HepG2 (cell line): ENCODE results near the gene RPL36AL. TPM values are rescaled to one million over a fixed set of nuclear protein-coding genes. Genes with fewer than 3 reads are reported as not detected.

Experiments used
- CREM ChIP-seq, 2 experiments: sonication (generic) in 1 of 2; formaldehyde crosslinking in 1 of 2; IDR thresholded peaks; 2 replicates each; pipeline versions ENCODE4 v1.4.0 to v1.6.1; 2016 to 2020; ENCODE audit warnings: antibody characterized with exemption in 1 of 2, mild to moderate bottlenecking in 1 of 2, missing genetic modification reagents in 1 of 2
- DPF2 ChIP-seq: sonication (generic); formaldehyde crosslinking; IDR thresholded peaks from 2 replicates; pipeline ENCODE4 v1.4.0; 2020; ENCODE audit warnings: mild to moderate bottlenecking, low read depth, missing genetic modification reagents, borderline replicate concordance
- EP300 ChIP-seq, 3 experiments: sonication (generic) in 1 of 3; formaldehyde crosslinking in 1 of 3; IDR thresholded peaks; 2 replicates each; pipeline versions ENCODE4 v1.5.1 to v1.6.1; 2011 to 2020; ENCODE audit warnings: low read depth in 2 of 3, low read length in 2 of 3, borderline replicate concordance in 1 of 3, improper control_type of control experiment in 1 of 3, mild to moderate bottlenecking in 1 of 3, missing genetic modification reagents in 1 of 3, moderate library complexity in 1 of 3
- ETV5 ChIP-seq: IDR thresholded peaks from 2 replicates; pipeline ENCODE4 v1.6.1; 2018; ENCODE audit warnings: missing biosample characterization, missing genetic modification reagents, inconsistent platforms, borderline replicate concordance
- HOXA7 ChIP-seq: sonication (generic); formaldehyde crosslinking; IDR thresholded peaks from 2 replicates; pipeline ENCODE4 v1.8.1; 2022; ENCODE audit warnings: mild to moderate bottlenecking, missing genetic modification reagents, moderate library complexity
- KDM3A ChIP-seq: IDR thresholded peaks from 2 replicates; pipeline ENCODE4 v1.6.1; 2018; ENCODE audit warnings: low read depth, missing compliant biosample characterization
- MATR3 ChIP-seq: sonication (generic); formaldehyde crosslinking; IDR thresholded peaks from 2 replicates; pipeline ENCODE4 v1.4.0; 2020; ENCODE audit warnings: missing genetic modification reagents
- MAX ChIP-seq: IDR thresholded peaks from 2 replicates; pipeline ENCODE4 v1.6.1; 2012; ENCODE audit warnings: inconsistent platforms
- MIER3 ChIP-seq: IDR thresholded peaks from 2 replicates; pipeline ENCODE4 v1.6.1; 2016; ENCODE audit warnings: missing compliant biosample characterization, borderline replicate concordance
- NR2C2 ChIP-seq: sonication (generic); formaldehyde crosslinking; IDR thresholded peaks from 2 replicates; pipeline ENCODE4 v1.4.0; 2020; ENCODE audit warnings: missing genetic modification reagents, mild to moderate bottlenecking, moderate library complexity, borderline replicate concordance
- NRL ChIP-seq: sonication (generic); formaldehyde crosslinking; IDR thresholded peaks from 2 replicates; pipeline ENCODE4 v1.5.0; 2020; ENCODE audit warnings: missing genetic modification reagents, mild to moderate bottlenecking, moderate library complexity, borderline replicate concordance
- PATZ1 ChIP-seq: sonication (generic); formaldehyde crosslinking; IDR thresholded peaks from 2 replicates; pipeline ENCODE4 v1.4.0; 2020; ENCODE audit warnings: missing genetic modification reagents
- POGZ ChIP-seq: sonication (generic); formaldehyde crosslinking; IDR thresholded peaks from 2 replicates; pipeline ENCODE4 v1.4.0; 2020; ENCODE audit warnings: mild to moderate bottlenecking, missing genetic modification reagents
- REL ChIP-seq: sonication (generic); formaldehyde crosslinking; conservative IDR thresholded peaks from 2 replicates; pipeline ENCODE4 v1.8.0; 2022; ENCODE audit warnings: mild to moderate bottlenecking, missing genetic modification reagents, moderate library complexity
- RFXANK ChIP-seq: IDR thresholded peaks from 2 replicates; pipeline ENCODE4 v1.6.1; 2016
- RORA ChIP-seq: sonication (generic); formaldehyde crosslinking; IDR thresholded peaks from 2 replicates; pipeline ENCODE4 v1.5.0; 2020; ENCODE audit warnings: mild to moderate bottlenecking, missing genetic modification reagents, moderate library complexity
- SKIL ChIP-seq: sonication (generic); formaldehyde crosslinking; IDR thresholded peaks from 2 replicates; pipeline ENCODE4 v1.8.0; 2022; ENCODE audit warnings: missing genetic modification reagents, mild to moderate bottlenecking, moderate library complexity, borderline replicate concordance
- TEAD3 ChIP-seq: optimal IDR thresholded peaks from 2 replicates; pipeline ENCODE3; 2016; ENCODE audit warnings: borderline replicate concordance
- ZFAT ChIP-seq: sonication (generic); formaldehyde crosslinking; conservative IDR thresholded peaks from 2 replicates; pipeline ENCODE4 v1.8.1; 2023; ENCODE audit warnings: missing genetic modification reagents, inconsistent platforms
- ZKSCAN1 ChIP-seq: fragments of 150-350 bp; IDR thresholded peaks from 2 replicates; pipeline ENCODE4 v1.6.1; 2014; ENCODE audit warnings: low read length
- ZNF282 ChIP-seq: fragments of 450-650 bp; IDR thresholded peaks from 2 replicates; pipeline ENCODE4 v1.6.1; 2018; ENCODE audit not compliant: partially characterized antibody
- ZNF484 ChIP-seq: sonication (generic); formaldehyde crosslinking; IDR thresholded peaks from 2 replicates; pipeline ENCODE4 v1.5.1; 2020; ENCODE audit warnings: mild to moderate bottlenecking, low read depth, missing genetic modification reagents, borderline replicate concordance
- ZNF572 ChIP-seq: sonication (generic); formaldehyde crosslinking; IDR thresholded peaks from 2 replicates; pipeline ENCODE4 v1.5.1; 2020; ENCODE audit warnings: mild to moderate bottlenecking, missing genetic modification reagents
- ZNF660 ChIP-seq: sonication (generic); formaldehyde crosslinking; IDR thresholded peaks from 2 replicates; pipeline ENCODE4 v1.5.1; 2020; ENCODE audit warnings: mild to moderate bottlenecking, low read depth, missing genetic modification reagents, borderline replicate concordance
- ZNF782 ChIP-seq: sonication (generic); formaldehyde crosslinking; IDR thresholded peaks from 2 replicates; pipeline ENCODE4 v1.4.0; 2020; ENCODE audit warnings: missing genetic modification reagents, mild to moderate bottlenecking, borderline replicate concordance
- ZNF850 ChIP-seq: sonication (generic); formaldehyde crosslinking; conservative IDR thresholded peaks from 2 replicates; pipeline ENCODE4 v1.9.0; 2021; ENCODE audit warnings: mild to moderate bottlenecking, missing genetic modification reagents
- polyA plus RNA-seq, 8 experiments: library from polyadenylated mRNA; depleted of rRNA in 3 of 8; stranded (reverse) in 7 of 8; unstranded in 1 of 8; fragments of >200 nt; fragmentation: Illumina TruSeq in 4 of 8; extraction: Trizol in 4 of 8; gene quantifications; 2 replicates each; pipeline versions ENCODE4 v1.2.1 to v1.2.3, GENCODE V29; 2011 to 2016; ENCODE audit warnings: low read depth in 4 of 8, missing spikeins in 1 of 8, mixed read lengths in 1 of 8; ENCODE audit not compliant: insufficient read depth in 1 of 8
- total RNA-seq, 5 experiments: library from RNA; depleted of rRNA; stranded (reverse); fragments of >200 nt; fragmentation: Illumina TruSeq; extraction: Trizol; gene quantifications; 2 replicates each; pipeline ENCODE4 v1.2.3, GENCODE V29; 2016; ENCODE audit warnings: low read depth in 1 of 5

The RPL36AL gene
- total and polyA plus RNA-seq, 2 of the 13 experiments (the other 11 are each of a cell fraction or from before 2014, with no cell fraction given): 90.0 to 294 TPM

- peak; percentile 35 for TF ChIP-seq TEAD3 (CRISPR knock-in tag)
- peak; percentile 95 for TF ChIP-seq CREM (IDR thresholded peaks at IDR 0.05)
- TF ChIP-seq CREM (CRISPR knock-in tag; IDR thresholded peaks at IDR 0.05): peak; percentile 64; the same call in 1 of the 2 replicates
- TF ChIP-seq NRL (CRISPR knock-in tag): no peak; the same call in 1 of the 2 replicates
- no peak for TF ChIP-seq ZNF782 (CRISPR knock-in tag)
- TF ChIP-seq NR2C2: peak; percentile 28; the same call in 1 of the 2 replicates
- no peak for TF ChIP-seq ZFAT (CRISPR knock-in tag)
- TF ChIP-seq ETV5 (CRISPR knock-in tag): no peak
- TF ChIP-seq PATZ1 (CRISPR knock-in tag): peak; percentile 14; the same call in 1 of the 2 replicates
- TF ChIP-seq REL: no peak
- TF ChIP-seq MATR3: no peak
- peak; percentile 46; the same call in 1 of the 2 replicates for TF ChIP-seq MIER3 (CRISPR knock-in tag)
- TF ChIP-seq ZNF572 (CRISPR knock-in tag): no peak
- no peak for TF ChIP-seq DPF2 (CRISPR knock-in tag)
- peak; percentile 86 for TF ChIP-seq POGZ
- no peak; the same call in 1 of the 2 replicates for TF ChIP-seq RFXANK
- no peak for TF ChIP-seq ZNF660 (CRISPR knock-in tag)
- no peak for TF ChIP-seq ZNF850 (CRISPR knock-in tag)
- TF ChIP-seq ZKSCAN1: no peak
- TF ChIP-seq MAX: peak; percentile 72
- TF ChIP-seq HOXA7 (CRISPR knock-in tag): no peak
- 0 out of 4 replicates have a peak, but pooled peaks of 1 of the 2 experiments have one; percentile 52 for TF ChIP-seq EP300 (IDR thresholded peaks at IDR 0.05; ENCODE audit: low read depth in 2 of 2, low read length in 2 of 2)
- TF ChIP-seq EP300 (CRISPR knock-in tag; IDR thresholded peaks at IDR 0.05; ENCODE audit: borderline replicate concordance): no peak
- TF ChIP-seq ZNF282: no peak
- 0 out of 2 replicates have a peak, but pooled peaks have one; percentile 65 for TF ChIP-seq KDM3A (CRISPR knock-in tag)
- no peak for TF ChIP-seq SKIL
- no peak for TF ChIP-seq ZNF484 (CRISPR knock-in tag)
- TF ChIP-seq RORA (CRISPR knock-in tag): no peak
Measured at GRCh38 chr14:49585803-49586672, 34.4 kb downstream of the RPL36AL start, which contains the start of gene RPS29 (continued).
